NK-92 (cell line): ENCODE measurements around the gene ACOX2.

Experiments
- DNase-seq: peaks from one replicate; lab custom pipeline; 2025; ENCODE audit not compliant: unreplicated experiment; lab: John Stamatoyannopoulos, UW

ACOX2 gene

GRCh38 chr3:58474967-58475578 is 61.9 kb downstream of the ACOX2 start:
- DNase-seq: no peak

GRCh38 chr3:58474348-58474911 is 62.6 kb downstream of the ACOX2 start:
- DNase-seq: no peak

GRCh38 chr3:58473275-58473674 is 63.7 kb downstream of the ACOX2 start:
- no peak for DNase-seq

- DNase-seq: no peak
These were observed 65.7 kb downstream of the ACOX2 start for GRCh38 chr3:58471025-58471887.

GRCh38 chr3:58470363-58471024 is 66.5 kb downstream of the ACOX2 start:
- no peak for DNase-seq

GRCh38 chr3:58469096-58469495 is 67.9 kb downstream of the ACOX2 start:
- no peak for DNase-seq

- no peak for DNase-seq
These were observed 70.0 kb downstream of the ACOX2 start for GRCh38 chr3:58466899-58467563.

- no peak for DNase-seq
These were observed 72.1 kb downstream of the ACOX2 start for GRCh38 chr3:58464866-58465265.

- no peak for DNase-seq
These were observed 73.1 kb downstream of the ACOX2 start for GRCh38 chr3:58463942-58464271.

- no peak for DNase-seq
These were observed 73.6 kb downstream of the ACOX2 start for GRCh38 chr3:58463181-58463941.

- no peak for DNase-seq
These were observed 74.2 kb downstream of the ACOX2 start for GRCh38 chr3:58462829-58463180.

GRCh38 chr3:58459160-58459559 is 77.8 kb downstream of the ACOX2 start:
- no peak for DNase-seq
